Endothelial cell (in vitro differentiated cells): ENCODE data around the gene PDZRN4. TPM values are rescaled to one million over a fixed set of nuclear protein-coding genes. Genes with fewer than 3 reads are reported as not detected.

Experiments used
- DNase-seq: peaks from one replicate; pipeline ENCODE4 v3.0.0; 2021; ENCODE audit warnings: low spot score
- H3K27ac Mint-ChIP-seq: one replicate; pipeline ENCODE4 v1.8.0; 2021; ENCODE audit warnings: mixed read lengths, inconsistent platforms; ENCODE audit not compliant: unreplicated experiment
- H3K27me3 Mint-ChIP-seq: one replicate; pipeline ENCODE4 v1.8.0; 2021; ENCODE audit warnings: mild to moderate bottlenecking, moderate library complexity, mixed read lengths, inconsistent platforms; ENCODE audit not compliant: unreplicated experiment
- H3K36me3 Mint-ChIP-seq: one replicate; pipeline ENCODE4 v1.8.0; 2021; ENCODE audit warnings: mild to moderate bottlenecking, low read depth, mixed read lengths, inconsistent platforms; ENCODE audit not compliant: unreplicated experiment
- H3K4me1 Mint-ChIP-seq: one replicate; pipeline ENCODE4 v1.8.0; 2021; ENCODE audit warnings: mild to moderate bottlenecking, mixed read lengths, inconsistent platforms; ENCODE audit not compliant: unreplicated experiment
- H3K4me3 Mint-ChIP-seq: one replicate; pipeline ENCODE4 v1.8.0; 2021; ENCODE audit warnings: mild to moderate bottlenecking, mixed read lengths, inconsistent platforms; ENCODE audit not compliant: unreplicated experiment
- H3K9me3 Mint-ChIP-seq: one replicate; pipeline ENCODE4 v1.8.0; 2021; ENCODE audit warnings: mixed read lengths, inconsistent platforms; ENCODE audit not compliant: unreplicated experiment
- total RNA-seq: library from RNA; stranded (reverse); fragmentation: NEBNext Ultra II Directional; extraction: Animal tissue kit (Norgen Biotek cat#: 25700); gene quantifications from one replicate; pipeline ENCODE4 v1.2.1, GENCODE V29; 2021; ENCODE audit not compliant: unreplicated experiment
- TF ChIP-seq, protein P1 (sequence below): fragments of 200-600 bp; sonication (generic); IDR thresholded peaks from one replicate; pipeline ENCODE4 v1.5.0; 2021; ENCODE audit warnings: antibody characterized with exemption; ENCODE audit not compliant: unreplicated experiment

Gene PDZRN4
- total RNA-seq, 1 donor from 2014 or later: not detected

DNA sequence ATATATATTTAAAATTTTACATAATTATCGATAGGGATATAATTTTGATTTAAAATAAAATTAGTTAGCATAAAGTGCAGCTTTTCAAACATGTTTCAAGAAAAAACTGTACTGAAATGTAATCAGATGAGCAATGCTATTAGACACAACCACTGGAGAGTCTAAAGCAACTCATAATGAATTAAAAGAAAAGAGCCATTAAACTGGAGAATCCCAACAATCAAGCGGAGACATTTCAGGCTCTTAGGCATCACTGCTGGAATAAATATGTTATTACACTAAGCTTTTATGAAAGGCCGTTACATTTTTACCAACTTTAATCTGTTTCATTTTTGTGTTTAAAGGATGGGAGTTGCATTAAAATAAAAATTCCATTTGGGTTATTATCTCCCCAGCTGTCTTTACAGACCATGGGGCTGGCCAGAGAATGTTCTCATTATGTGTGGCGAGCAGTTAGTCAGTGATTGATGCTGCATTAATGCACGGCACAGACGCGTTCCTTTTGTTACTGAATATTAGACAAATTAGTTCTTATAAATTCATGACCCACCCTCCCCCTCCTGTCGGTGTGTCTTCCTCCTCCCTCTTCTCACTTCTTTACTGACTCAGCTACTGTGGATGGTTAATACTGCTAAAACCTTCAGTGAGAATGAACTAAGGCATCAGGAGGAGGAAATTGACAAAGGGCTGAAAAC, 156.8 kb downstream of the PDZRN4 start:
- TF ChIP-seq, protein P1, sequence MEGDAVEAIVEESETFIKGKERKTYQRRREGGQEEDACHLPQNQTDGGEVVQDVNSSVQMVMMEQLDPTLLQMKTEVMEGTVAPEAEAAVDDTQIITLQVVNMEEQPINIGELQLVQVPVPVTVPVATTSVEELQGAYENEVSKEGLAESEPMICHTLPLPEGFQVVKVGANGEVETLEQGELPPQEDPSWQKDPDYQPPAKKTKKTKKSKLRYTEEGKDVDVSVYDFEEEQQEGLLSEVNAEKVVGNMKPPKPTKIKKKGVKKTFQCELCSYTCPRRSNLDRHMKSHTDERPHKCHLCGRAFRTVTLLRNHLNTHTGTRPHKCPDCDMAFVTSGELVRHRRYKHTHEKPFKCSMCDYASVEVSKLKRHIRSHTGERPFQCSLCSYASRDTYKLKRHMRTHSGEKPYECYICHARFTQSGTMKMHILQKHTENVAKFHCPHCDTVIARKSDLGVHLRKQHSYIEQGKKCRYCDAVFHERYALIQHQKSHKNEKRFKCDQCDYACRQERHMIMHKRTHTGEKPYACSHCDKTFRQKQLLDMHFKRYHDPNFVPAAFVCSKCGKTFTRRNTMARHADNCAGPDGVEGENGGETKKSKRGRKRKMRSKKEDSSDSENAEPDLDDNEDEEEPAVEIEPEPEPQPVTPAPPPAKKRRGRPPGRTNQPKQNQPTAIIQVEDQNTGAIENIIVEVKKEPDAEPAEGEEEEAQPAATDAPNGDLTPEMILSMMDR: no peak
- no peaks in the 10 kb centered on the region for H3K27me3 Mint-ChIP-seq
- no peaks in the 10 kb centered on the region for H3K4me1 Mint-ChIP-seq
- H3K36me3 Mint-ChIP-seq: no peaks in the 10 kb centered on the region
- H3K9me3 Mint-ChIP-seq: no peaks in the 10 kb centered on the region
- H3K27ac Mint-ChIP-seq: no peak overlapping the region
- no peak overlapping the region for H3K4me3 Mint-ChIP-seq
- no peak for DNase-seq

DNA sequence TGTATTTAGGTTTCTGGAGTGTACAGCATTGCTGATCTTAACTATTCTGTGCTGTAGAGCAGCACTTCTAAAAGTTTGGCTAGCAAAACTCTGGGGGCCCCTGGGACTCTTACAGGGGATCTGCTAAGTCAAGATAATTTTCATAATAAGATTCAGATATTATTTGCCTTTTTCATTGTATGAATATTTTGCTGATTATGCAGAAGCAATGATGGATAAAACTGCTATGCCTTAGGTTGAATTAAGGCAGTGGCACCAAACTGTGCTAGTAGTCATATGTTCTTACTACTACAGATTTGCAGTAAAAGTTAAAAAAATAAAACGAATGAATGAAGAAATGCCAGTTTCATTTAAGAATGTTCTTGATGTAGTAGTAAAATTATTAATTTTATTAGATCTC, 160.1 kb downstream of the PDZRN4 start:
- Mint-ChIP-seq H3K27me3 (no peaks in the 10 kb centered on the region), H3K4me3 (no peak overlapping the region), H3K36me3 (no peaks in the 10 kb centered on the region), H3K27ac (no peak overlapping the region), H3K4me1 (no peaks in the 10 kb centered on the region), H3K9me3 (no peaks in the 10 kb centered on the region)
- TF ChIP-seq, protein P1: no peak
- no peak for DNase-seq

DNA sequence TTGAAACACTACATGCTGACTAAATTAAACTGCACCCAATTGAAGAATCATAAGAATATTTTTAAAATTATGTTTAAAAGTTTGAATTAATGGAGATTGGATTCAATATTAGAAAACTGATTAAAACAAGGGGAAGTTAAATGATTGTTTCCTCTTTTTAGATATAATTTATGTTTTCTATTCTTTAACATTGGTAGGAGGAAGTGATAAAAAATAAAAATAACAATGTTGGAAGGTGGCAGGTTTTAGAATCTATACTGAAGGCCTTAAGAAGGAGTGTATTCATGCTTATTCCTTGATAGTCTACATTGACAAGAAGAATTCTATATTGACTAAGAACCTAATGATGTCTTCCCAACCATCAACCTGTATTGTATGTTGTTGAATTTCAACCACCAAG, 168.1 kb downstream of the PDZRN4 start:
- peaks cover 1% of the 10 kb centered on the region for H3K27me3 Mint-ChIP-seq
- no peaks in the 10 kb centered on the region for H3K9me3 Mint-ChIP-seq
- no peak overlapping the region for H3K4me3 Mint-ChIP-seq
- H3K4me1 Mint-ChIP-seq: no peaks in the 10 kb centered on the region
- no peak overlapping the region for H3K27ac Mint-ChIP-seq
- TF ChIP-seq, protein P1: no peak
- H3K36me3 Mint-ChIP-seq: no peaks in the 10 kb centered on the region
- no peak for DNase-seq

DNA sequence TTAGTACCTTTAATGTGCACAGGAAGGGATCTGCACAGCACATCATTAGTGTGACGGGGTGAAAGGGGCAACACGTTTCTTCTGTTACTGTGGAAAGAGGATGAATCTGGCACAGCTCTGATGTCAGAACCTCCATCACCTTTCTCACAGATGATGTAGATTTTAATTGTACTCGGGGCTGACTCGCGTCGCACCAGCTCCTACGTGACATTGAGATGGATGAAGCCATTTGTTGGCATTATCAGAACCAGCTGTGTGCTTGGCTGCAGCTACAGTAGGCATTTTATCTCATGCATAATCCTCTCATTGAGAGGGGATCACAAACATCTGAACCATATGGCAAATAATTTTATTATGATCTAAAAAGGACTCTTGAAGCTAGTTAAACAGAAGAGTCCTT, 173.6 kb downstream of the PDZRN4 start:
- Mint-ChIP-seq H3K27ac (no peak overlapping the region), H3K27me3 (peaks cover 1% of the 10 kb centered on the region), H3K9me3 (no peaks in the 10 kb centered on the region), H3K4me1 (no peaks in the 10 kb centered on the region), H3K36me3 (no peaks in the 10 kb centered on the region), H3K4me3 (no peak overlapping the region)
- no peak for DNase-seq
- TF ChIP-seq, protein P1: no peak

DNA sequence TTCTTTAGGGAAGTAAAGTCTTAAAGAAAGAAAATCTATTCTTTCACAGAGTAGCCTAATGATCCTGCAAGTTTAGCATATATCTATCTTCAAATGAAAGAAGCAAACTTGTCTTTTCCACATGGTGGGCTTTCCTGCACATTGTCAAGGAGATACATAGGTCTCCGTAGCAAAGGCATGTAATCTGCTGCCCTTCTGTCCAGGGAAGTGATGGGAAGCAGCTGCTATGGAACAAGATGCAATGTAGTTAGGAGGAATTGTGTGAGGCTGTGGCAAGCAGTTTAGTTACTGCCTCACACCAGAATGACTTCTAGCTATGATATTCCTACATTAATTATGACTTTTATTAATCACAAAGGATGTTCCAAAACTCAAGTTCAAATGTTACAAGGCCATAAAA, 174.4 kb downstream of the PDZRN4 start:
- Mint-ChIP-seq H3K27ac (no peak overlapping the region), H3K9me3 (no peaks in the 10 kb centered on the region), H3K27me3 (peaks cover 1% of the 10 kb centered on the region), H3K36me3 (no peaks in the 10 kb centered on the region), H3K4me3 (no peak overlapping the region), H3K4me1 (no peaks in the 10 kb centered on the region)
- no peak for DNase-seq
- TF ChIP-seq, protein P1: no peak
